ENCODE measurements around the gene KLHL12.

GRCh38 chr1:202942426-202942825, 15.4 kb upstream of the KLHL12 start:
- TF ChIP-seq, protein P1, sequence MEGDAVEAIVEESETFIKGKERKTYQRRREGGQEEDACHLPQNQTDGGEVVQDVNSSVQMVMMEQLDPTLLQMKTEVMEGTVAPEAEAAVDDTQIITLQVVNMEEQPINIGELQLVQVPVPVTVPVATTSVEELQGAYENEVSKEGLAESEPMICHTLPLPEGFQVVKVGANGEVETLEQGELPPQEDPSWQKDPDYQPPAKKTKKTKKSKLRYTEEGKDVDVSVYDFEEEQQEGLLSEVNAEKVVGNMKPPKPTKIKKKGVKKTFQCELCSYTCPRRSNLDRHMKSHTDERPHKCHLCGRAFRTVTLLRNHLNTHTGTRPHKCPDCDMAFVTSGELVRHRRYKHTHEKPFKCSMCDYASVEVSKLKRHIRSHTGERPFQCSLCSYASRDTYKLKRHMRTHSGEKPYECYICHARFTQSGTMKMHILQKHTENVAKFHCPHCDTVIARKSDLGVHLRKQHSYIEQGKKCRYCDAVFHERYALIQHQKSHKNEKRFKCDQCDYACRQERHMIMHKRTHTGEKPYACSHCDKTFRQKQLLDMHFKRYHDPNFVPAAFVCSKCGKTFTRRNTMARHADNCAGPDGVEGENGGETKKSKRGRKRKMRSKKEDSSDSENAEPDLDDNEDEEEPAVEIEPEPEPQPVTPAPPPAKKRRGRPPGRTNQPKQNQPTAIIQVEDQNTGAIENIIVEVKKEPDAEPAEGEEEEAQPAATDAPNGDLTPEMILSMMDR (conservative IDR thresholded peaks at IDR 0.05; ENCODE audit: low read length) = no peak
- TF ChIP-seq EZH2phosphoT487 (IDR thresholded peaks at IDR 0.05; ENCODE audit: borderline replicate concordance, low read depth, low read length) = no peak
